Adipose tissue (tissue), 3 donors: ENCODE data around the gene BBS12. TPM values are rescaled to one million over a fixed set of nuclear protein-coding genes. Genes with fewer than 3 reads are reported as not detected.

Experiments used
- H3K27ac ChIP-seq: one replicate; pipeline ENCODE4 v1.5.1; 2013; ENCODE audit warnings: low read depth, low read length
- WGBS, 3 donors: extraction: QIAGEN DNeasy Blood & Tissue Kit; methylation state at CpG; one replicate each; pipeline ENCODE4 v1.1.7; 2013; 5-methylcytosine and 5-hydroxymethylcytosine counted together
- polyA plus RNA-seq, 3 donors: library from polyadenylated mRNA; stranded (reverse); fragments of 200-250 nt; gene quantifications; one replicate each; pipeline ENCODE4 v1.2.3, GENCODE V29; 2013
- donor health status: healthy with polysubstance abuse.
- donor health status: Bipolar disorder and iron deficiency.
- donor health status: healthy.

Gene BBS12
- polyA plus RNA-seq, 3 donors = 1.0 to 1.3 (median 1.1) TPM

DNA sequence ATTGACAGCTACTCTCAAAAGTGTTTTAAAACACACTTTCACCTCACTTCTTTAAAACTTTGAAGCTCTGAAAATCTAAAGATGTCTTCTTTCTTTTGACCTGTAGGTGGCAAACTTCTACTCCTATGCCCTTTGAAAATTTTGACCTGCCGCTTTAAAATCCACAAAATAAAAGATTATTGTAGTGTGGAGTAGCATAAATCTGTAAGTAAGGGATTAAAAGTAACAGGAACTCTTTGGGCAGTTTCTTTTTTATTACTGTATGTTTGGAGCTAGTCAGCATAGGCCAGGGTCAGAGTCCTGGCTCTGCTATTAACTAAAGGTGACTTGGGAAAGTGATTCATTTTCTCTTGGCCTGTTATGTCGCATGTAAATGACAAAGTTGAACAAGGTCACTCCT, 25.5 kb downstream of the BBS12 start:
- WGBS, 3 donors = 17 to 40% (median 33%) methylated on average over 2 of the region's 2 CpGs
- H3K27ac ChIP-seq = no peak overlapping the region

DNA sequence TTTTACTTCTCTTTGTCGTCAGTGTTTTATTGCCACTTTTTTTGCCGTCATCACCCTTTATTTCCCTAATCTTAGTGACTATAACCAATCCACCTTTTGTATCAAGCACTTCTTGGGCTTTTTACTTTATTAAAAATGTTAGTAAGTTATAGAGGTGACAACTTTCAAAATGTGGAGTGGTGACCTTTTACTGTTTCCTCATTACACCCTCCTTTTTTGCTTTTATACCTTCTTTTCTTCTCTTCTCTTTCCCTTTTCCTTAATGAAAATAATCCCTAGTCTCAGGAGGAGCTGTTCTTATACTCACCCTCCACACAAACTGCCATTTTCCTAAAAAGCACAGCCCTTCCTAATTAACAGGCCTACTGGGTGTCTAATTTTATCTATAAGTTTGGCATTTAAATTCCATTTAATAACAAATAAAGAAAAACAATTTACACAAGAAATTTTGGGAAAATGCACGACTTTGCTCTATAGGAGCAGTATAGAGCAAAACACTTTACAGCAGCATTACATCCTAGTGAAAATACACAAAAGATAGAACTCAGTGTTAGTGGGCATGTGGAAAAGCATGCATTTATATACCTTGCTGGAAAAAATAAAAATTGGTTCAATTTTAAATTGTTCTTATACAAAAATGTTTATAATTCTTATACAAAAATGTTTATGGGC, 27.3 kb downstream of the BBS12 start:
- WGBS, 3 donors = 59 to 65% (median 59%) methylated on average over 3 of the region's 3 CpGs
- H3K27ac ChIP-seq = no peak overlapping the region

DNA sequence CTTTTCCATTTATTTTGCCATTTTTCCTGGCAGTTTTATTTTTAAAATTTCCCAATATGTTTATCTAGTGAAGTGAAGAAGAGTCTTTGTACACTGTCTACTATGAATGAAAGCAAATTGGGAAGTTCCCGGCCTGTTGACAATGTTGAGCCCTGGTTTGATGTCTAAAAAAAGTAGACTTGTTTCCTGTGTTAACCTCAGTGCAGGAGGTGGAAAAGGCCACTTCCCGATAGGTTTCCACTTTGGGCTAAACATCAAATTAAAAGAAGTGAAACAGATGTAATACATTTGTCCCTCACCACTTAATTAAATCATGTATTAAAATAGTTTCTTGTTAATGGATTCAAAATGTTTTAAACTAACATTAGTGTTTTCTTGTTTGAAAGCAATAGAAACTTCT, 30.0 kb downstream of the BBS12 start:
- 28 to 66% (median 37%) methylated on average over 2 of the region's 2 CpGs for WGBS, 3 donors
- no peak overlapping the region for H3K27ac ChIP-seq

DNA sequence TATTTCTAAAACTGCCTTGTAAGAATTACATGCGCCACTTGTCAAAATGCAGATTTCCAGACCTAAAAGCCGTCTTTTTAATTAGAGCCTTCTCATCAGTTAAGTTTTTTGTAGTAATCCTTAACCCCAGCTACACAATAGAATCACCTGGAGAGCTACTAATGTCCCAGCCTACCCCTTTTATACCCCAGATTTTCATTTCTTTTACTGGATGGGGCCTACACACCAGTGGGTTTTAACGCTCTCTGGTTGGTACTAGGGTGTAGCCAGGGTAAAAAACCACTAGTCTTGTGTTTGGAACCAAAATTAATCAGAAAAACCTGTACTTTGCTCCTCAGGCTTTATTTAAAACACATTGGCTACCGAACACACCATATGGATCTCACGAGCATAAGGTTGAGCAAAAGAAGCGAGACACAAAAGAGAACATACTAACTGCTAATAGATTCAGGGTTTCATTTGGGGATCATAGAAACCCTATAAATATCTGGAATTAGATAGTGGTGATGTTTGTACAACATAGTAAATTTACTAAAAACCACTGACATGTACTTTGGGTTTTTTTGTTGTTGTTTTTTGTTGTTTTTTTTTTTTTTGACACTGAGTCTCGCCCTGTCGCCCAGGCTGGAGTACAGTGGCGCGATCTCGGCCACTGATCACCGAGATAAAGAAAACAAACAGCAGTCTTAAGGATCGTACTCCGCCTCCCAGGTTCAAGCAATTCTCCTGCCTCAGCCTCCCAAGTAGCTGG, 30.6 kb downstream of the BBS12 start:
- H3K27ac ChIP-seq = no peak overlapping the region
- 90 to 92% (median 92%) methylated on average over 14 of the region's 14 CpGs for WGBS, 3 donors

DNA sequence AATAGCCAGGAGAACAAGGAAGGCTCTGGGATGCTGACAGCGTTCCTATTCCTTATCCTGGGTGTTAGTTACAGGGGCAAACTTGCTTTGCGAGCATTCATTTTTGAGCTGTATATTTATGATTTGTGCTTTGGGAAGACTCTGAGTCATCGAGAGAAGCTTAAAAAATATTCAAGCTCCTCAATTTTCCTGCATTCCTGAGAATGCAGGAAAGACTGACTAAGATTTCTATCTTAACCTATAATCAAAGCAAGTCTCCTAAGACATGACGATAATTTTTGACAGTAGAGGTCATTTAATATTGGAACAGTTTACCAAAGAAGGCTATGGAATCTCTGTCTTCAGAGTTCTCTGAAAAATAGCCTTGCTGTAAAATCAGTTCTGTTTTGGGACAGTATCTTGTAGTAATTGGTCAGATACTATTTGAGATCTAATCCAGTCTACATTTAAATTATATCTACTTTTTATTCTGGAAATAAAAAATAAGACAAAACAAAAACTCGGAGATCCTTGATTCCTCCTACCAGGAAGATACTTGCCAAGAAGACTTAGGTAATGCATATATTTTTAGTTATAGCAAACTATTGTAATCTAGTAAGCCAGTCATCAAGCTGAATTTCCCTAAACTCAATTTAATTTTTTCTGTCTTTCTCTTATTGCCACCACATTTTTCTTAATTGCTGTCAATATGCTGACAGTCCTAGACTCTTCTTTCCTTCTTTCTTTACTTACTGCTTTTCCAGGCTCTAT, 31.7 kb downstream of the BBS12 start:
- WGBS, 3 donors = 72 to 80% (median 75%) methylated on average over 5 of the region's 5 CpGs
- H3K27ac ChIP-seq = no peak overlapping the region

DNA sequence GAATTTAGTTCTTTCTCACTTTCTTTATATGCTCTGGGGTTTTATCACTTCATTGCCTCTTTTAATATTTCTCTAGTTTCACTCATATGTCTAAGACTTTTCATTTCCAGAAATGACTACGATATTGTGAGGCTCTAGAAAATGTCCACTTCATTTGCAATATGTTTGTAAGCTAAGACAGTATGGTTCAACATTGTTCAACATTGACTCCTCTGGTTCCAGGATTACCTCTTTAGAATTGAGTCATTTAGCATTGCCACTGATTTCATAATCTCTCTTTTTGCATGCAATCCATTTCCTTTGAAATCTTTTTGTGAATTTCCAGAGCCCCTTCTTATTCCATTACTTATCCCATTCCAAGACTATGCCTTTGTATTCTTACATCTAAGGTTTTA, 32.3 kb downstream of the BBS12 start:
- 37 to 88% (median 47%) methylated on average over 1 of the region's 1 CpG for WGBS, 3 donors
- H3K27ac ChIP-seq = no peak overlapping the region

DNA sequence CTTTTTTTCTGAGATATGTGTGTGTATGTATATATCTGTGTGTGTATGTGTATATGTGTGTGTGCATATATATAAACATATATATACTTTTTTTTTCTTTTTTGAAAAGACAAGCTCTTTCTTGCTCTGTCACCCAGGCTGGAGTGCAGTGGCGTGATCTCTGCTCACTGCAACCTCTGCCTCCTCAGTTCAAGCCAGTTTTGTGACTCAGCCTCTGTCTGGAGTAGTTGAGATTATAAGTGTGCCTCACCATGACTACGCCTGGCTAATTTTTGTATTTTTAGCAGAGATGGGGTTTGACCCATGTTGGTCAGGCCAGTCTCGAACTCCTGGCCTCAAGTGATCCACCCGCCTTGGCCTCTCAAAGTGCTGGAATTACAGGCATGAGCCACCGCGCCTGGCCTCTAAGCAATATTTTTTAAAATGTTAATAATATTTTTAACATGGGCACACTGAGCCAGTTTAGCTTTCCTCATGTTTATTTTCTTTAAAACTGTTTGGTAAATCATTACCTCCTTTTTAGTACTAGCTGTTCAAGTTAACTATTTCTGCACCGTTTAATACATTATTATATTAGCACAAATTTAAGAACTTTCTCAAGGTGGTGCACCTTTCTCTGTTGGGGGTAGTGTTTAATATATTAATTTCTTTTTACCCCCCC, 33.3 kb downstream of the BBS12 start:
- WGBS, 3 donors = 75 to 91% (median 90%) methylated on average over 7 of the region's 7 CpGs
- H3K27ac ChIP-seq = no peak overlapping the region

DNA sequence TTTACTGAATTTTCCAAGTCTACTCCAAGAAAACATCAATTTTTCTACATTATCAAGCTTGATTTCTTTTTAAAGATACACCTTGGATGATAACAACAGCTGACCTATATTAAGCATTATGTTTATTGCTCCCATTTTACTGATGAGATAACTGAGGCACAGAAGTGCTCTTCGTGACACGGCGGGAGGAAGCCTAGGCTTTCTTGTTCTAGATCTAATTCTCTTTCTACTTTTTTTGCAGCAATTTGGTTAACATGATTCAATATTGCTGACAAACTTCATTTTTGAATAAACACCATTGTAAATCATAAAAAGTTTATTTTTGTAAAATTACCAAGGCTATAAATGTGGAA, 33.8 kb downstream of the BBS12 start:
- no peak overlapping the region for H3K27ac ChIP-seq
- WGBS, 3 donors = 91 to 97% (median 97%) methylated on average over 3 of the region's 3 CpGs

DNA sequence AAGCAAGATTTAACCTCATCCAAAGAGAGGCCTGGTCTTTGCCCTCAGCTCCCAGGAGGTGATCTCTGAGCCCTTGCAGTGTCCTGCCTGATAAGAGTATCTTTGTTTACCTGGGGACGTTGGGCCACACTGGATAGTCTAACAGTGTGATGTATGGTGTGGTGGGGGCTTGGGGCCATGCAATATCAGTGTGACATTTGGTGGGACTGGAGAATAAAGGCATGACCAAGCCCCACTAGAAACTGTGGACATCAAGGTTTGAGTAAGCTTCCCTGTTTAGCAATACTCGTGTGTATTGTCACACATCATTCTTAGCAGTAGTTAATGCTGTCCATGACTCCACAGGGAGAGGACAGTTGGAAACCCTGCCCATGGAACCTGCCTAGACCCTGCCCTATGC, 34.4 kb downstream of the BBS12 start:
- WGBS, 3 donors = 33 to 61% (median 55%) methylated on average over 2 of the region's 2 CpGs

DNA sequence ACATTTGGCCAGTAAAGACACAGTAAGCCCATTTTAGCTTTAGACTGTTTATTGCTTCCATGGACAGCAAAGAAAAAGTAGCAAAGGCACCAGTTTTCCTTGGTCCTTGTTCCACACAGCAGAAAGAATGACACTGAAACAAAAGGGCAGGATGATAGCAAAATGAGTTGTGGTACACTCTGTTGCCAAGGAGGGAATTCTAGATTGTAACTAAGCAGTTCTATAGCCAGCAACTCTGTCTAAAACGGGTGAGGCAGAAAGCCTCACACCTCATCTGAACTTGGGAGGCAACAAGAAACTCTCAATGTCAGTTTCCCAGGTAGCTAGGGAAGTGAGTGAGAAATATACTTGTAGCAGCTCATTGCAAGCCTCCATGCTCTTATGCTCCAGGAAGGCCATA, 39.2 kb downstream of the BBS12 start:
- WGBS, 3 donors = 43 to 80% (median 68%) methylated on average over 1 of the region's 1 CpG
- H3K27ac ChIP-seq = no peak overlapping the region

More for the DNA sequence above, 34.4 kb downstream of the BBS12 start:
- no peak overlapping the region for H3K27ac ChIP-seq

DNA sequence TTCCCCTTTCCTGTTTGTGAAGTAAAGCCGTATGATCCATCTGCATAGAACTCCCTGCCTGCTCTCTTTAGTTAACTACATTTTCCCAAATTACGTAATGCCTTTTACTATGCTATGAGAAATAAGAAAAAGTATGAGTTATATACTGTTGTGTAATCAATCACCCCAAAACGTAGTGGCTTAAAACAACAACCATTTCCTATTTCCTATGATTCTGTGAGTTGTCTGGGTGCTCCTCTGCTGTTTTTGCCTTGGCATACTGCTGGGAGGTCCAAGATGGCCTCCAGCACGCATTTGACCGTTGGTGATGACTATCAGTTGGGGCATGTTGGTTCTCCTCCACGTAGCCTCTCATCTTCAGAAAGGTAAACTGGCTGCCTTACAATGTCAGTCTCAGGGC, 39.8 kb downstream of the BBS12 start:
- H3K27ac ChIP-seq = no peak overlapping the region
- WGBS, 3 donors = 74 to 79% (median 77%) methylated on average over 6 of the region's 6 CpGs

DNA sequence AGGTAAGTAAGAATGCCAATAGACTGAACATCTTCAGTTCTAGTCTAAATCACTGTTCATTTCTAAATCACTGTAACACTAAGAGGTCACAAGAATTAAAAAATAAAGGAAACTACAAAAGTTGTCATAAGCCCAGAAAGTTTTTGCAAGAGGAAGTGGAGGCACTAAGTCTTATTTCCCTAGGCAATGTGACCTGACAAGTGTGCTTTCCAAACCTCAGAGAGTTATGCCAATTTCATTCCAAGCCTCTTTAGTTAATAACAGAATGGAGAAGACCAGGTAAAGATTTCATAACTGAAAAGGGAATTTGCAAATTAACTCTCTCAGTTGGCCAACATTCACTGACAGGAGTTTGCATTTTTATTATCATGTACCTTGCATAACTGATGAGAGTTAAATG, 40.5 kb downstream of the BBS12 start:
- no peak overlapping the region for H3K27ac ChIP-seq

DNA sequence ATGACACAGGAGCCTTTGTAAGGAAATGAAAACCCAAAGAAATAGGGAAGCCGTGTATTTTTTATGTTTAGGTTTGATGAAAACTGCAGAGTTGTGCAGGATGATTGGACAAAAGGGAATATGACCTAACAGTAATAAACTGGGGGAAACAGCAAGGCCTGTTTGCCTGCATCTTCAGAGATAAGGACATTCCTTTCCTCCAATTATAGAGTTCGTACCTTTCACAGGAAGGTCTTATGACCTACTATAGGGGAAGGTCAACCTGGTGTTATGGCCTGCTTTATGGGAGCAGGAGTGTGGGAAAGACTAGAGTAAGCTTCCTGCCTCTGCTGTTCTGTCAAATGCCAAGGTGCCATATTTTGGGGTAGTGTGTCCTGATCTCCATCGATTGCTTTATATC, 42.5 kb downstream of the BBS12 start:
- H3K27ac ChIP-seq = no peak overlapping the region
- WGBS, 3 donors = 66 to 84% (median 71%) methylated on average over 3 of the region's 3 CpGs

DNA sequence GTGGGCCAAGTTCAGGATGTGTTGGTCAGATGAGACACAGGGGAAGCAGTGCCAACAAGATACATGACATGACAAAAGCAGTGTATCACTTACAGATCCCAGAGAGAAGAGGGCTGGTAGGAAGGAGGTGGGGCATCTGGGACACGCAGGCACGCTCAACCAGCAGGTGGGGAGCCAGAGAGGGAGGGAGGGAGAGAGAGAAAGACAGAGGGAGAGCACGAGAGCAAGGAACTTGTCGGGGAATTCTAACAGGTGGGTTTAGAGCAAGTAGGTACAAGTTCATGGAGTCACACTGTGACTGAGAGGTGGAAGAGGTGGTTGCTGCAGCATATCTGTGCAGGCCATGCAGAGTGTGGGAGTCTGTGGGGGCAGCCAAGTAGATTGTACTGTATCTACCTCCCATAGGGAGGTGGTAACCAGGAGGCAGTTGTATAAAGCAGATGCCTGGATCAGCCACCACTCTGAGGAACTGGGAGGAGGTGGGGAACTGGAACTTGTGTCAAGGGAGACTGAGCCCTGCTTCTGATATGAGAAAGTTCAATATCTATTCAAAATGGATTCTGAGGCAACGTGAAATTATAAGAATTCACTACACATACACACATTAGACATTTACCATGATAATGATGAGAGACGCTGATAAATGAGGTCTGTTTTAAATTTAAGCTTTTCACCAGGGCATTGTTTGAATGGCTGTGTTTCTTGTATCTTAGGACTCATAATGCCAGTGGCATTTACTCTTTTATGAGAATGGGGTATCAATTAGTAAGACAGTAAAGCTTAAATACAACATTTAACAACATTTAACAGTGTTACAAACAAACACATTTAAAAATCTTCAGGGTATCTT, 43.7 kb downstream of the BBS12 start:
- no peak overlapping the region for H3K27ac ChIP-seq
- WGBS, 3 donors = 80 to 88% (median 88%) methylated on average over 6 of the region's 6 CpGs

DNA sequence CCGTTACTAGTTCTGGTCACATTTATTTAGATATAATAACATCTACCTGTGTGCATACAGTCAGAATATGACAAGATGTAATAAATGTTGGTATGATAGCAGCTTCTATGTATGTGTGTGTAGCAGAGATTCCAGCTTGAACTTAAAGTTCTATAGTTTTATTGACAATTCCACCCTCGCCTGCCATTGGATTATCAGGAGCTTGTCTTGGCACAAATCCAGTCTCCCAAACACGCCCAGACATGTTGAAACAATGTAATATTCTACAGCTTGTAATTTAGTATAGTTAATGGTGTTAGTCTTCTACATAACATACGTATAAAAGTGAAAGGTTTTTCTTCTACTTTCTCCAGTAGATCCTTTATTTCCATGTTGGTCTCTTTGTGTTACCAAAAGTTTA, 44.4 kb downstream of the BBS12 start:
- H3K27ac ChIP-seq = no peak overlapping the region
- 57 to 86% (median 78%) methylated on average over 4 of the region's 4 CpGs for WGBS, 3 donors

DNA sequence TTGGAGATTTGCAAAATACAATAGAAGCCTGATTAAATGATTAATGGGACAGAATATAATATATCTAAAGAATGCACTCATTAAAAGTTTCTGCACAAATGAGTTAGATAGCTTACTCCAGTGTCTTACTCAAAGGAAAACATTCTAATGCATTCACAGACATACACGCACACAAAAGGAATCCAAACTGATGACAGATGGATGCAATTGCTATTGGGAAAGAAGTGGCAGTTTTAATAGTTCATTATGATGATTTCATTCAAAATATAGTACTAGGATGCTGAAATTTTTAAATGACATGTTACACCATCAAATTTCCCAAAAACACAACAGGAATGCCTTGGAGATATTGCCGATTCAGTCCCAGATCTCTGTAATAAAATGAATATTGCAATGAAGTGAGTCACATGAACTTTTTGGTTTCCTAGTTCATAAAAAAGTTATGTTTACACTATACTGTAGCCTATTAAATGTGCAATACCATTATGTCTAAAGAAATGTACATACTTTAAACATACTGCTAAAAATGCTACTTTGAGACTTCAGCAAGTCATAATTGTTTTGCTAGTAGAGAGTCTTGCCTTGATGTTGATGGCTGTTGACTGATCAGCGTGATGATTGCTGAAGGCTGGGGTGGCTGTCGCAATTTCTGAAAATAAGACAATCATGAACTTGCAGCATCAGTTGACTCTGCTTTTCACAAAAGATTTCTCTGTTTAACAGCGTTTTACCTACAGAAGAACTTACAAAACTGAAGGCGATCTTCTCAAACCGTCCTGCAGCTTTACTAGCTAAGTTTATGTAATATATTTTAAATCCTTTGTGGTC, 45.6 kb downstream of the BBS12 start:
- no peak overlapping the region for H3K27ac ChIP-seq
- WGBS, 3 donors = 92 to 95% (median 95%) methylated on average over 7 of the region's 7 CpGs

DNA sequence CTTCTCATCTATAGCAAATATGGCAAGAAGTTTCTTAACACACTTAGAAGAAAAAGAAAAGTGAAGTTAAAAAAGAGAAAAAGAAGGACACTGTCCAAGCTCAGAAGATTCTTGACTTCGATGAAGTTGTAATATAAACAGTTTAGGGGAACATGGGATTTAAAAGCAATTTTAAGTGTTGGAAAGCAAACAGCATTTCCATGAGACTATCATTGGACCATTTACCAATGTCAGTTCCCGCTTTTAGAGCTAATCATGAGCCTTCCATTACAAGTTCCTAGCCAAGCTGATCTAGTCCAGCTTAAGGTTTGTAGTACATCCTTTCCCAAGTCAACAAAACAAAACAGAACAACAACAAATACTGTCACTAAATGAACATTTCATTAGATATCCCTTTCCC, 49.0 kb downstream of the BBS12 start:
- no peak overlapping the region for H3K27ac ChIP-seq

More for the DNA sequence above, 49.0 kb downstream of the BBS12 start:
- 75 to 83% (median 82%) methylated on average over 2 of the region's 2 CpGs for WGBS, 3 donors
